BE2C (cell line): ENCODE results near the gene TCF4.

Experiments used
- DNase-seq: peaks from one replicate; pipeline ENCODE4 v3.0.0-alpha.2; 2020
- H3K27me3 ChIP-seq: fragments of 250-450 bp; sonication (Bioruptor Pico); 2 replicates; pipeline ENCODE4 v1.5.1; 2020; ENCODE audit warnings: mild to moderate bottlenecking
- H3K36me3 ChIP-seq: fragments of 250-450 bp; sonication (Bioruptor Pico); 2 replicates; pipeline ENCODE4 v1.5.1; 2020; ENCODE audit warnings: mild to moderate bottlenecking
- H3K4me1 ChIP-seq: fragments of 250-450 bp; sonication (Bioruptor Pico); 2 replicates; pipeline ENCODE4 v1.5.1; 2020
- H3K4me3 ChIP-seq: 2 replicates; pipeline ENCODE4 v1.5.1; 2011; ENCODE audit warnings: low read depth, low read length
- H3K9me3 ChIP-seq: fragments of 250-450 bp; sonication (Bioruptor Pico); 2 replicates; pipeline ENCODE4 v1.5.1; 2020
- CTCF ChIP-seq: IDR thresholded peaks from 2 replicates; pipeline ENCODE4 v1.5.1; 2012; ENCODE audit warnings: mild to moderate bottlenecking, low read depth, low read length

The TCF4 gene

GRCh38 chr18:55405893-55406406, 182.0 kb downstream of the TCF4 start:
- Histone ChIP-seq H3K36me3 (no peaks in the 10 kb centered on the region), H3K4me3 (peak overlapping the region; percentile 52), H3K4me1 (peaks cover 24% of the 10 kb centered on the region), H3K27me3 (no peaks in the 10 kb centered on the region), H3K9me3 (no peaks in the 10 kb centered on the region)
- TF ChIP-seq CTCF: 0 out of 2 replicates have a peak, but pooled peaks have one; percentile 11
- peak; percentile 87 for DNase-seq

- Histone ChIP-seq H3K27me3 (no peaks in the 10 kb centered on the region), H3K36me3 (no peaks in the 10 kb centered on the region; the same call in 1 of the 2 replicates), H3K4me1 (peaks cover 26% of the 10 kb centered on the region), H3K4me3 (peak overlapping the region; percentile 10), H3K9me3 (no peaks in the 10 kb centered on the region)
- no peak for DNase-seq
- no peak for TF ChIP-seq CTCF
These were observed 182.5 kb downstream of the TCF4 start for GRCh38 chr18:55405475-55405874.

DNA sequence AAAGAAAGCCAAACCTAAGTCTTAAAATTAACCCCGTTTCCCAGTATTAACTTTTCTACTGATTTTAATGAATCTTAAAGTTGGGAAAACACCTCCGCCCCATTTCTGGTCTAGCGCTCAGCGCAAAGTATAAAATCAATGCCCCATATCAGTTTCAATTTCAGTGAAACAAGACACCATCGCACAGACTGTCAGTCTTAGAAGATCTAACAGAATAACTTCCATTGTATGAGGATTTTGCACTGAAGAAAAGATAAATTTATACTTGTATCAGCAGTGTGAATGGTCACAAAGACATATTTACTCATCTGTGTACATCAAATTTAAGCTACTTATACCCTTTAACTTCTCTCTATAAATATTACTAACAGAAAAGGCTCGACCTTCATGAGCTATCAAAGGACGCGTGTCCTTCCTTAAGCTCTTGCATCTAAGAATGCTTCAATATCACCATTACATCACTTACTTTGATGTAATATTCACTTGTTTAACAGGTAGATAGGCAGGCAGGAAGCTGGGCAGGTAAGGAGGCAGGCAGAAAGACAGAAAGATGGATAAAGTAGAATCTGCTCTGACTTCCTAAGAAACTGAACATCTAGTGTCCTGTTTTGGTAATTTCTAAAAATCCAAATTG, 183.0 kb downstream of the TCF4 start:
- peaks cover 26% of the 10 kb centered on the region for H3K4me1 ChIP-seq
- no peaks in the 10 kb centered on the region for H3K9me3 ChIP-seq
- no peak for DNase-seq
- TF ChIP-seq CTCF: no peak
- H3K27me3 ChIP-seq: no peaks in the 10 kb centered on the region
- no peak overlapping the region for H3K4me3 ChIP-seq
- no peaks in the 10 kb centered on the region; the same call in 1 of the 2 replicates for H3K36me3 ChIP-seq

DNA sequence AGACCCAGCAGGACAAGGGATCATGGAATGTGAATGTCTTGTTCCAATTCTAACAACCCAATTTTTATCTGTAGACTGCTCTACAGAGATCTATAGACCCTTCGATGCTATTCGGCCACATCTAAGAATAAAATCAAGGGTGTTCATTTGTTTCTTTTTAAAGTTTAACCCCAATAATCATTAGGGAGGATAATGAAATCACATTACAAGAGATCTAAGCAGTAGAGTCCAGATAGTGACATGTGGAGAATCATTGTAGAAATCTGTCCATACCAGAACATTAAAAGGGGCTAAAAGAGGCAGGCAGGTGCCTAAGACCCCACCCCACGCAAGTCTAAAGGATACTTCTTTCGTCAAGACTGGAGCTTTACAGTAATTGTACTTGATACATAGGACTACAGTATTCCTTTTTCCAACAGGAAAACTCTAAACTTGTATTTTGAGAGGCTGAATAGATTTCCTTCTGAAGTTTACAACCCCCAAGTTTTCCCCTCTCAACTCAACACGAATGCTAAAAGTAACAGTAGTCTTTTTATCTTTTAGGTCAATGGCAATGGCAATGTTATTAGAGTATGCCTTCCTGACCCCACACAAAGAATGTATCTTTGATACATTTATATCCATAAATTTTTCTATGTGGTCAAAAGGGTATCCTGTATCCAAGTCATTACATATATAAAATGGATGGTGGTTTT, 183.7 kb downstream of the TCF4 start:
- Histone ChIP-seq H3K9me3 (no peaks in the 10 kb centered on the region), H3K36me3 (no peaks in the 10 kb centered on the region; the same call in 1 of the 2 replicates), H3K27me3 (no peaks in the 10 kb centered on the region), H3K4me1 (peaks cover 26% of the 10 kb centered on the region), H3K4me3 (no peak overlapping the region)
- no peak for TF ChIP-seq CTCF
- DNase-seq: no peak

GRCh38 chr18:55403421-55403949, 184.5 kb downstream of the TCF4 start:
- DNase-seq: no peak
- no peaks in the 10 kb centered on the region; the same call in 1 of the 2 replicates for H3K36me3 ChIP-seq
- no peak overlapping the region; the same call in 1 of the 2 replicates for H3K4me3 ChIP-seq
- no peak for TF ChIP-seq CTCF
- H3K9me3 ChIP-seq: no peaks in the 10 kb centered on the region
- peaks cover 26% of the 10 kb centered on the region for H3K4me1 ChIP-seq
- no peaks in the 10 kb centered on the region for H3K27me3 ChIP-seq
